Lung (tissue), 12 donors: ENCODE results near the gene DNAH17. TPM values are rescaled to one million over a fixed set of nuclear protein-coding genes. Genes with fewer than 3 reads are reported as not detected.

ENCODE experiments used
- ATAC-seq: fragments of 200-7000 bp; cut with Tn5 transposase; one replicate; pipeline ENCODE4 v1.9.1; 2020; ENCODE audit warnings: moderate number of reproducible peaks; ENCODE audit not compliant: insufficient read depth, low FRiP score
- DNase-seq, 3 donors: peaks; one replicate each; pipeline ENCODE4 v3.0.0-alpha.2; 2013 to 2017
- H3K27ac ChIP-seq, 2 donors: one replicate each; pipeline ENCODE4 v1.5.1; 2013; ENCODE audit warnings: mild to moderate bottlenecking in 2 of 2, moderate library complexity in 2 of 2, control low read depth in 1 of 2, inconsistent platforms in 1 of 2, low read depth in 1 of 2, low read length in 1 of 2
- H3K27me3 ChIP-seq, 3 donors: one replicate each; pipeline ENCODE4 v1.5.1; 2013; ENCODE audit warnings: low read length in 2 of 3; ENCODE audit not compliant: control insufficient read depth in 3 of 3, insufficient read depth in 3 of 3
- H3K36me3 ChIP-seq, 4 donors: one replicate each; pipeline ENCODE4 v1.5.1; 2013; ENCODE audit warnings: low read length in 4 of 4, mild to moderate bottlenecking in 1 of 4, moderate library complexity in 1 of 4; ENCODE audit not compliant: control insufficient read depth in 4 of 4, insufficient read depth in 4 of 4
- H3K4me1 ChIP-seq, 5 donors: one replicate each; pipeline ENCODE4 v1.5.1; 2013; ENCODE audit warnings: low read length in 5 of 5, mild to moderate bottlenecking in 2 of 5, moderate library complexity in 1 of 5; ENCODE audit not compliant: control insufficient read depth in 5 of 5, insufficient read depth in 5 of 5
- H3K4me3 ChIP-seq: one replicate; pipeline ENCODE4 v1.5.1; 2013; ENCODE audit warnings: mild to moderate bottlenecking, control low read depth, moderate library complexity
- H3K9ac ChIP-seq, 2 donors: one replicate each; pipeline ENCODE4 v1.5.1; 2013; ENCODE audit warnings: low read length in 2 of 2, control low read depth in 1 of 2; ENCODE audit not compliant: insufficient read depth in 1 of 2
- H3K9me3 ChIP-seq, 4 donors: one replicate each; pipeline ENCODE4 v1.5.1; 2013; ENCODE audit warnings: low read length in 3 of 4, mild to moderate bottlenecking in 1 of 4, moderate library complexity in 1 of 4; ENCODE audit not compliant: control insufficient read depth in 4 of 4, insufficient read depth in 3 of 4
- WGBS, 2 donors: extraction: QIAGEN DNeasy Blood & Tissue Kit; methylation state at CpG; one replicate each; pipeline ENCODE4 v1.1.7; 2013; 5-methylcytosine and 5-hydroxymethylcytosine counted together
- polyA plus RNA-seq, 2 donors: library from polyadenylated mRNA; stranded (reverse); fragments of 200-250 nt; gene quantifications; one replicate each; pipeline ENCODE4 v1.2.1, GENCODE V29; 2013
- total RNA-seq, 2 donors: library from RNA; depleted of rRNA in 1 of 2; stranded (reverse); fragments of >200 nt in 1 of 2; gene quantifications; one replicate each; pipeline ENCODE4 v1.2.1, GENCODE V29; 2014 to 2021
- TF ChIP-seq, protein P1 (sequence below): IDR thresholded peaks from 2 replicates; pipeline ENCODE4 v1.5.1; 2012; ENCODE audit warnings: mild to moderate bottlenecking; ENCODE audit errors: control extremely low read depth, extremely low read depth
- donor health status: control.
- donor health status: control.
- donor health status: Bipolar disorder and iron deficiency.
- donor health status: healthy.
- donor health status: DM: yes; HTN: yes; CAD: no.

Gene DNAH17
- total and polyA plus RNA-seq, 4 donors: 0.44 to 1.6 (median 1.2) TPM

GRCh38 chr17:78588258-78589030 lies 11.2 kb upstream of the DNAH17 start:
- Histone ChIP-seq H3K9me3 (no peaks in the 10 kb centered on the region), H3K27me3 (peaks cover 0 to 3% (median 0%) of the 10 kb centered on the region in 3 donors), H3K4me1 (peaks cover 0 to 8% (median 0%) of the 10 kb centered on the region in 5 donors), H3K4me3 (no peak overlapping the region), H3K9ac (no peak overlapping the region), H3K27ac (no peak overlapping the region), H3K36me3 (no peaks in the 10 kb centered on the region)
- DNase-seq (no peak), ATAC-seq (no peak)
- 86 to 87% methylated on average over 16 of the region's 16 CpGs for WGBS, 2 donors
- TF ChIP-seq, protein P1, sequence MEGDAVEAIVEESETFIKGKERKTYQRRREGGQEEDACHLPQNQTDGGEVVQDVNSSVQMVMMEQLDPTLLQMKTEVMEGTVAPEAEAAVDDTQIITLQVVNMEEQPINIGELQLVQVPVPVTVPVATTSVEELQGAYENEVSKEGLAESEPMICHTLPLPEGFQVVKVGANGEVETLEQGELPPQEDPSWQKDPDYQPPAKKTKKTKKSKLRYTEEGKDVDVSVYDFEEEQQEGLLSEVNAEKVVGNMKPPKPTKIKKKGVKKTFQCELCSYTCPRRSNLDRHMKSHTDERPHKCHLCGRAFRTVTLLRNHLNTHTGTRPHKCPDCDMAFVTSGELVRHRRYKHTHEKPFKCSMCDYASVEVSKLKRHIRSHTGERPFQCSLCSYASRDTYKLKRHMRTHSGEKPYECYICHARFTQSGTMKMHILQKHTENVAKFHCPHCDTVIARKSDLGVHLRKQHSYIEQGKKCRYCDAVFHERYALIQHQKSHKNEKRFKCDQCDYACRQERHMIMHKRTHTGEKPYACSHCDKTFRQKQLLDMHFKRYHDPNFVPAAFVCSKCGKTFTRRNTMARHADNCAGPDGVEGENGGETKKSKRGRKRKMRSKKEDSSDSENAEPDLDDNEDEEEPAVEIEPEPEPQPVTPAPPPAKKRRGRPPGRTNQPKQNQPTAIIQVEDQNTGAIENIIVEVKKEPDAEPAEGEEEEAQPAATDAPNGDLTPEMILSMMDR: no peak

DNA sequence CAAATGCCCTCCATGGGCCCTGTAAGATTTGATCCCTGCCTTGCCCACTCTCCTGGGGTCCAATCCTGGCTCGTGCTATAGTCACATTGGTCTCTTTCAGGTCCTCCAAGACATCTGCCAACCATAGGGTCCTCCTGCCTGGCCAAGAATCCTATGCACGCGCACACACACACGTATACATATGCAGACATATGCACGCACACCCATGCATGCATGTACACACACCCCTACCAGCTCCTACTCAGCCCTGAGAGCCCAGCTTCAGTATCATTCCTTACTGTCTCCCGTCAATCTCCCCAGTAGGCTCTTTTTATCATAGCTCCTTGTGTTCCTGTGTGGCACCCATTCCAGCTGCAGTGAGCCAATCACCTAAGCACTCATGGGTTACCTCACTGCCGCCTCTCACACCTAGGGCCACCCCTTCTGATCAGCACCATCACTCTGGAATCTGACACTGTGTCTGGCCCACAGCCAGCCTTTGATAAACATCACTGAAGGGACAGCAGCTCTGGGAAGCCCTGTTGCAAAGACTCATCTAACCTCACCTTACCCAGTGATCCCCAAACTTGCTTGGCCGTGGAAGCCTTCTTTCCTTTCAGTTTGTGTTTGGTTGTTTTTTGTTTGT lies 7.9 kb upstream of the DNAH17 start:
- 95 to 100% methylated on average over 8 of the region's 8 CpGs for WGBS, 2 donors
- DNase-seq (no peak), ATAC-seq (no peak)
- Histone ChIP-seq H3K4me1 (no peaks in the 10 kb centered on the region), H3K9me3 (no peaks in the 10 kb centered on the region), H3K36me3 (no peaks in the 10 kb centered on the region), H3K27ac (no peak overlapping the region), H3K27me3 (peaks cover 0 to 3% (median 0%) of the 10 kb centered on the region in 3 donors), H3K9ac (no peak overlapping the region), H3K4me3 (no peak overlapping the region)
- TF ChIP-seq, protein P1: no peak

DNA sequence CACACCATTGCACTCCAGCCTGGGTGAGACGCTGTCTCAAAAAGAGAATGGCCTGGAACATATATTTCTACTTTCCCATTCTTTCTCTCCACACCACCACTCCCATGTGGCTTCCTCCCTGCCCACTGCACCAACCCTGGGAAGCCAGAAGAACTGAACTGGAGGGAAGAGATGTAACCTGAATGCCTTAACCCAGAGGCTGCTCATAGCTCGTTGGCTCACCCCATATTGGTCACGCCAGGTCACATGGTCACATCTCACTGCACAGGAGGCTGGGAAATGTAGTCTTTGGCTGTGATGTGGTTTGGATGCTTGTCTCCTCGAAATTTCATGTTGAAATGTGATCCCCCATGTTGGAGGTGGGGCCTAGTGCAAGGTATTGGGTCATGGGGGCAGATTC lies 5.9 kb upstream of the DNAH17 start:
- TF ChIP-seq, protein P1: no peak
- no peak for DNase-seq
- Histone ChIP-seq H3K9me3 (no peaks in the 10 kb centered on the region), H3K36me3 (no peaks in the 10 kb centered on the region), H3K27ac (no peak overlapping the region), H3K9ac (no peak overlapping the region), H3K4me1 (no peaks in the 10 kb centered on the region), H3K27me3 (peaks cover 0 to 3% (median 0%) of the 10 kb centered on the region in 3 donors), H3K4me3 (no peak overlapping the region)
- no peak for ATAC-seq
- 52 to 56% methylated on average over 4 of the region's 4 CpGs for WGBS, 2 donors
